ENCODE data around the gene PCSK6.

DNA sequence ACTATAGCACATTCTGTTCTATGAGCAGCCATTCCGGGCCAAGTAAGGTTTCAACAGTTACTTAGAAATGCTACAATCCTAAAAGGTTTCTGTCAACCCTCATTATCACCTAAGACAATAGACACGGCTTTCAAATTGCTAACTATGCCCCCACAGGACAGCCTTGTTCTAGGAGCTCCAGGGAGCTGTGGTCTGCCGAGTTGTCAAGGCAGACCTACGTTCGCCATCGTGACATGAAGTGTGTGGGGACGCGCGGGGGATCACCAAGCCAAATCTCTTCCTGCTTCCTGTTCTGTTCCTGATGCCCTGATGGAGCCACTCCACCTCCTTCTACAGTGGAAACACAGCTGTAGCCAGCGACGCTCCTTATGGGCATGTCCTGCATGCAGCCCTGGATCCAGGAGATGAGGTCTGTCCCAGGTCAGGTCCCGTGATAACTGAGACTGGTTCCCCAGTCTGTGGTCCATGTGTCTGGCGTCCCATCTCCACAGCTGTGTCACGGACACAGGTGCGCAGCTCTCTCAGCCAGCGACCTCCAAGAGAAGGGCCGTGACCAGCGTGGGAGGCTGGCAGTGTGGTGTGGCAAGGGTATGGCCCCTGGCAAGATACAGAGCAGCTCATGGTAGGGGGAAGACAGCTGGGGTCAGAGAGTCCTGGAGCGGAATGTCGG, 82.8 kb downstream of the PCSK6 start:
- TF ChIP-seq, protein P1, sequence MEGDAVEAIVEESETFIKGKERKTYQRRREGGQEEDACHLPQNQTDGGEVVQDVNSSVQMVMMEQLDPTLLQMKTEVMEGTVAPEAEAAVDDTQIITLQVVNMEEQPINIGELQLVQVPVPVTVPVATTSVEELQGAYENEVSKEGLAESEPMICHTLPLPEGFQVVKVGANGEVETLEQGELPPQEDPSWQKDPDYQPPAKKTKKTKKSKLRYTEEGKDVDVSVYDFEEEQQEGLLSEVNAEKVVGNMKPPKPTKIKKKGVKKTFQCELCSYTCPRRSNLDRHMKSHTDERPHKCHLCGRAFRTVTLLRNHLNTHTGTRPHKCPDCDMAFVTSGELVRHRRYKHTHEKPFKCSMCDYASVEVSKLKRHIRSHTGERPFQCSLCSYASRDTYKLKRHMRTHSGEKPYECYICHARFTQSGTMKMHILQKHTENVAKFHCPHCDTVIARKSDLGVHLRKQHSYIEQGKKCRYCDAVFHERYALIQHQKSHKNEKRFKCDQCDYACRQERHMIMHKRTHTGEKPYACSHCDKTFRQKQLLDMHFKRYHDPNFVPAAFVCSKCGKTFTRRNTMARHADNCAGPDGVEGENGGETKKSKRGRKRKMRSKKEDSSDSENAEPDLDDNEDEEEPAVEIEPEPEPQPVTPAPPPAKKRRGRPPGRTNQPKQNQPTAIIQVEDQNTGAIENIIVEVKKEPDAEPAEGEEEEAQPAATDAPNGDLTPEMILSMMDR (IDR thresholded peaks at IDR 0.05; ENCODE audit: insufficient read depth, low read length, poor library complexity, severe bottlenecking), result no peak
- no peak for TF ChIP-seq EZH2phosphoT487 (conservative IDR thresholded peaks at IDR 0.05; ENCODE audit: low read length)
